Mesenchymal stem cell (in vitro differentiated cells and primary cell): Measurements from ENCODE around the gene FAM181A.
A peak's percentile ranks its signal among the peaks of the same experiment; 100 is the strongest.

Experiments
- DNase-seq: peaks from one replicate; pipeline ENCODE4 v3.0.0-alpha.2; 2013
- H2AFZ ChIP-seq: one replicate; pipeline ENCODE4 v1.6.1; 2013; ENCODE audit warnings: low read depth, mild to moderate bottlenecking, control low read depth, inconsistent platforms, low read length, moderate library complexity
- H2AK5ac ChIP-seq: 2 replicates; pipeline ENCODE4 v1.6.1; 2013; ENCODE audit warnings: low read length, moderate library complexity, mild to moderate bottlenecking, inconsistent platforms; ENCODE audit not compliant: severe bottlenecking
- H2BK120ac ChIP-seq: one replicate; pipeline ENCODE4 v1.6.1; 2013; ENCODE audit warnings: low read depth, mild to moderate bottlenecking, inconsistent platforms, low read length, moderate library complexity
- H2BK12ac ChIP-seq, 2 experiments: one replicate each; pipeline ENCODE4 v1.6.1; 2013; ENCODE audit warnings: inconsistent platforms in 2 of 2, low read length in 2 of 2, mild to moderate bottlenecking in 2 of 2, moderate library complexity in 2 of 2, control low read depth in 1 of 2
- H2BK15ac ChIP-seq: one replicate; pipeline ENCODE4 v1.6.1; 2013; ENCODE audit warnings: mild to moderate bottlenecking, low read depth, inconsistent platforms; ENCODE audit not compliant: poor library complexity, severe bottlenecking
- H2BK5ac ChIP-seq: 2 replicates; pipeline ENCODE4 v1.6.1; 2013; ENCODE audit warnings: low read depth, mild to moderate bottlenecking, low read length, control low read depth, inconsistent platforms; ENCODE audit not compliant: poor library complexity, severe bottlenecking
- H3K14ac ChIP-seq, 2 experiments: one replicate each; pipeline ENCODE4 v1.6.1; 2013; ENCODE audit warnings: inconsistent platforms in 2 of 2, low read length in 2 of 2, control low read depth in 1 of 2, mild to moderate bottlenecking in 1 of 2, moderate library complexity in 1 of 2
- H3K18ac ChIP-seq, 2 experiments: one replicate each; pipeline ENCODE4 v1.6.1; 2013; ENCODE audit warnings: inconsistent platforms in 2 of 2, low read length in 2 of 2, control low read depth in 1 of 2, low read depth in 1 of 2, mild to moderate bottlenecking in 1 of 2
- H3K23ac ChIP-seq, 2 experiments: one replicate each; pipeline ENCODE4 v1.6.1; 2013; ENCODE audit warnings: inconsistent platforms in 2 of 2, low read length in 2 of 2, mild to moderate bottlenecking in 2 of 2, moderate library complexity in 2 of 2, control low read depth in 1 of 2
- H3K27ac ChIP-seq: 2 replicates; pipeline ENCODE4 v1.5.1; 2013; ENCODE audit warnings: mild to moderate bottlenecking, moderate library complexity, low read length, control low read depth, inconsistent platforms; ENCODE audit not compliant: poor library complexity, severe bottlenecking
- H3K27me3 ChIP-seq, 2 experiments: 2 replicates each; pipeline versions ENCODE4 v1.6.1 to v1.7.0; 2013; ENCODE audit warnings: low read length in 2 of 2, mild to moderate bottlenecking in 2 of 2, moderate library complexity in 2 of 2, control low read depth in 1 of 2, inconsistent platforms in 1 of 2; ENCODE audit not compliant: control insufficient read depth in 1 of 2, insufficient read depth in 1 of 2
- H3K36me3 ChIP-seq, 2 experiments: 2 replicates each; pipeline versions ENCODE4 v1.6.1 to v1.7.0; 2013; ENCODE audit warnings: low read length in 2 of 2, control low read depth in 1 of 2, inconsistent platforms in 1 of 2, low read depth in 1 of 2, mild to moderate bottlenecking in 1 of 2; ENCODE audit not compliant: insufficient read depth in 2 of 2, control insufficient read depth in 1 of 2
- H3K4ac ChIP-seq, 2 experiments: one replicate each; pipeline ENCODE4 v1.6.1; 2013; ENCODE audit warnings: inconsistent platforms in 2 of 2, low read length in 2 of 2, mild to moderate bottlenecking in 2 of 2, moderate library complexity in 2 of 2, control low read depth in 1 of 2, low read depth in 1 of 2
- H3K4me1 ChIP-seq: 2 replicates; pipeline ENCODE4 v1.6.1; 2013; ENCODE audit warnings: low read depth, low read length, control low read depth; ENCODE audit not compliant: control insufficient read depth, insufficient read depth
- H3K4me2 ChIP-seq: 2 replicates; pipeline ENCODE4 v1.6.1; 2013; ENCODE audit warnings: low read length, mild to moderate bottlenecking, inconsistent platforms; ENCODE audit not compliant: poor library complexity, severe bottlenecking
- H3K4me3 ChIP-seq, 2 experiments: 2 replicates each; pipeline versions ENCODE4 v1.5.1 to v1.7.0; 2013; ENCODE audit warnings: low read length in 2 of 2, mild to moderate bottlenecking in 2 of 2, control low read depth in 1 of 2, low read depth in 1 of 2; ENCODE audit not compliant: insufficient read depth in 1 of 2
- H3K79me1 ChIP-seq: replicated peaks from 2 replicates; pipeline ENCODE4 v1.6.1; 2013; ENCODE audit warnings: mild to moderate bottlenecking, control low read depth, low read length, inconsistent platforms; ENCODE audit not compliant: poor library complexity, severe bottlenecking
- H3K9ac ChIP-seq: 2 replicates; pipeline ENCODE4 v1.7.0; 2013; ENCODE audit warnings: mild to moderate bottlenecking, low read length, moderate library complexity
- H3K9me3 ChIP-seq: 2 replicates; pipeline ENCODE4 v1.7.0; 2013; ENCODE audit warnings: mild to moderate bottlenecking, low read length; ENCODE audit not compliant: control insufficient read depth
- H4K8ac ChIP-seq: one replicate; pipeline ENCODE4 v1.6.1; 2013; ENCODE audit warnings: inconsistent platforms, mild to moderate bottlenecking, low read length, moderate library complexity
- H4K91ac ChIP-seq: one replicate; pipeline ENCODE4 v1.6.1; 2013; ENCODE audit warnings: mild to moderate bottlenecking, low read length, inconsistent platforms
- WGBS: methylation state at CpG from one replicate; pipeline ENCODE4 v1.1.7; 2013; ENCODE audit warnings: mixed read lengths; 5-methylcytosine and 5-hydroxymethylcytosine counted together

The FAM181A gene

DNA sequence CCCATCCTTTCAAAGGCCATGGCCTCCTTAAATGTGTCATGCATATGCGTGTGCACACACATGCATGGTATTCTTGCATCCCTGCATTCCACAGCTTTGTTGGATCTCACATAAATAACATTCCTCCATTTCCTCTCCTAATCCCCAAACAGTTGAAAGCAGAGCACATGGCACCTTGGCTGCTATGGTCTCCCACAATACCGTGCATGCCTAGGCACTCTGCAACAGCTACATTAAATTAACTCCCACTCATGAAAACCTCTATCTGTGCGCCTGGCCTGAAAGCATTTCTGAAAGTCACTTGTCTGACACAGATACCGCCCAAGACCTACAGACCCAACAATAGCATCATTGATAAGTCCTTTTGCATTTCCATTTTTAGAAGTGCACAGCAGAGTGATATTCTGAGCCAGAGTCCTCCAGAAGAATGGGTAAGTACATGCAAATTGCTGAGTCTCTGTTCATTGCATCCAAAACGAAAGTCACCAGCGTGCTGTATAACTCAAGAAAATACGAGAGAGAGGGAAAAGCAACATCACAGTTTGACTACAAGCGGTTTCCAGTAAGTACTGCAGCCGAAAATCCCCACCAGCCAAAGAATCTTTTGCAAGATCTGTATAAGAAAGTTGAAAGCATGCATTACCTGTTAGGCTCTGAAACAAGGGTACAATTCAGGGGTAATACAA is 48.8 kb downstream of the FAM181A start:
- Histone ChIP-seq H2AFZ (no peak overlapping the region), H3K4ac (no peak overlapping the region), H2BK12ac (no peak overlapping the region), H2AK5ac (no peak overlapping the region), H2BK120ac (no peak overlapping the region), H3K18ac (no peak overlapping the region), H4K8ac (no peak overlapping the region), H4K91ac (no peak overlapping the region), H2BK5ac (no peak overlapping the region), H3K14ac (no peak overlapping the region), H3K27me3 (peaks cover 0 to 8% of the 10 kb centered on the region in 2 experiments), H3K23ac (no peak overlapping the region), H2BK15ac (no peak overlapping the region), H3K9me3 (no peaks in the 10 kb centered on the region), H3K4me3 (peak overlapping the region in 1 of 2 experiments; percentile 45), H3K36me3 (peaks cover 0 to 2% of the 10 kb centered on the region in 2 experiments), H3K4me1 (peaks cover 14% of the 10 kb centered on the region), H3K9ac (peak overlapping the region; percentile 40), H3K27ac (no peak overlapping the region), H3K4me2 (no peak overlapping the region), H3K79me1 (no peaks in the 10 kb centered on the region)
- WGBS, result 80% methylated on average over 9 of the region's 9 CpGs
- no peak for DNase-seq

DNA sequence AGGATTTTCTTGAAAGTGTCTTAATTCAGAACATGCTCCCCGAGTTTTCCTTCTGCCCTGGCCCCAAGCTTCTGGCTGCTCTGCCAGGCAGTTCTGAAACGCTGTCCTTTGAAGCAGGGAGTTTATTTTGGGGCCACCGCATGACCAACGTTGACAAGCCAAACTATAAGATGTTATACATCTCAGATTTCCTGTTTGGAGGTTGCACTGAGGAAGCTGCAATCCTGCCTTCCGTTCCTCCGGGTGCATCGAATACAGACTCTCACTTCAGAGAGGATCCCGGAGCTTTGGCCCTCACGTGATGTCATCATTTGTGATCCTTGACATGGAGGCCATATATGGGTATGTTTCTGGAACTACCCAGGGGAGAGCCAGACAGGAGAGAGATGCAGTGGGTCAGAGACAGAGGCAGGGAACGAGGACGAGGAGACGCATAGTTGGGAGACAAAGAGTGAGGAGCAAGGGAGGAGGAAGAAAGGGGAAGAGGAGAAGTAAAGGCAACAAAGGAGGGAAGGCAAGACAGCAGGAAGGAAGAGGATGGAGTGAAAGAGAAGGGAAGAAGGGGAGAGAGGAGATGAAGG is 49.4 kb downstream of the FAM181A start, which contains the start of gene ASB2:
TSS of gene ASB2 (minus strand) at position 94 of the 581 bp plus-strand sequence. CDS start 12,031 bp downstream, outside the sequence.
- no peak within 1 kb of the TSS for H3K4ac ChIP-seq
- H3K36me3 ChIP-seq, result peaks cover 0 to 2% of the 10 kb centered on the region in 2 experiments
- no peak for DNase-seq
- no peak within 1 kb of the TSS for H2BK12ac ChIP-seq
- no peaks in the 10 kb centered on the region for H3K9me3 ChIP-seq
- no peak within 1 kb of the TSS for H3K14ac ChIP-seq
- H2BK15ac ChIP-seq, result no peak within 1 kb of the TSS
- no peaks in the 10 kb centered on the region for H3K79me1 ChIP-seq
- no peak within 1 kb of the TSS for H2BK5ac ChIP-seq
- peak within 1 kb of the TSS; percentile 40 for H3K9ac ChIP-seq
- no peak within 1 kb of the TSS for H2AFZ ChIP-seq
- no peak within 1 kb of the TSS for H2AK5ac ChIP-seq
- peak within 1 kb of the TSS in 1 of 2 experiments; percentile 45 for H3K4me3 ChIP-seq
- peaks cover 13% of the 10 kb centered on the region for H3K4me1 ChIP-seq
- no peak within 1 kb of the TSS for H3K27ac ChIP-seq
- 66% methylated on average over 12 of the region's 12 CpGs for WGBS
- no peak within 1 kb of the TSS for H3K4me2 ChIP-seq
- H2BK120ac ChIP-seq, result no peak within 1 kb of the TSS
- H3K18ac ChIP-seq, result no peak within 1 kb of the TSS
- H4K91ac ChIP-seq, result no peak within 1 kb of the TSS
- H3K23ac ChIP-seq, result no peak within 1 kb of the TSS
- H4K8ac ChIP-seq, result no peak within 1 kb of the TSS
- peaks cover 0 to 8% of the 10 kb centered on the region in 2 experiments for H3K27me3 ChIP-seq

DNA sequence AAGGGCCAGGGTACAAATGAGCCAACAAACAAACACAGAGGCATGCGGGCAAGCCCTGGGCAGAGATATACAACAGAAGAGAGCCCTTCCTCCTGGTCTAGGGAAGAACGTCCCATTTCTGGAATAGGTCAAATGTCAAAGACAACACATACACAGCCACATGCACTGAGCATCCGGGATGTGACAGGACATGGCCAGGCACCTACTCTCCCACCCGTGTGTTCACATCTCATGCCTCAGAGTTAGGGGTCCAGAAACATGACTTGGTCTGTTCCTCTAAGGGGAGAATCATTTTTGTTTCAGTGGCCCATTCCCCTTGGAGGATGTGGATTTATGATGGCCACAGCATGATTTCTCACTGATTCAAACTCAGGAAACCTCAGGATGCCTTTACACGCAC is 50.0 kb downstream of the FAM181A start:
- no peak overlapping the region for H3K14ac ChIP-seq
- H3K9ac ChIP-seq, result no peak overlapping the region
- H3K27me3 ChIP-seq, result peaks cover 0 to 8% of the 10 kb centered on the region in 2 experiments
- H2BK120ac ChIP-seq, result no peak overlapping the region
- no peak overlapping the region for H2BK12ac ChIP-seq
- H4K91ac ChIP-seq, result no peak overlapping the region
- 84% methylated on average over 5 of the region's 5 CpGs for WGBS
- no peak overlapping the region for H4K8ac ChIP-seq
- no peak overlapping the region for H2BK15ac ChIP-seq
- H3K23ac ChIP-seq, result no peak overlapping the region
- H3K9me3 ChIP-seq, result no peaks in the 10 kb centered on the region
- H2AFZ ChIP-seq, result no peak overlapping the region
- H3K18ac ChIP-seq, result no peak overlapping the region
- H3K4me2 ChIP-seq, result no peak overlapping the region
- no peak for DNase-seq
- H3K27ac ChIP-seq, result no peak overlapping the region
- H3K36me3 ChIP-seq, result peaks cover 0 to 2% of the 10 kb centered on the region in 2 experiments
- H2AK5ac ChIP-seq, result no peak overlapping the region
- no peak overlapping the region for H3K4me3 ChIP-seq
- H3K4me1 ChIP-seq, result peaks cover 16% of the 10 kb centered on the region
- no peak overlapping the region for H2BK5ac ChIP-seq
- H3K79me1 ChIP-seq, result no peaks in the 10 kb centered on the region
- no peak overlapping the region for H3K4ac ChIP-seq

GRCh38 chr14:93977790-93978581 is 50.8 kb downstream of the FAM181A start:
- no peak overlapping the region for H3K4me2 ChIP-seq
- 94% methylated on average over 9 of the region's 11 CpGs for WGBS

More at GRCh38 chr14:93977790-93978581, 50.8 kb downstream of the FAM181A start:
- Histone ChIP-seq H3K36me3 (peaks cover 0 to 2% of the 10 kb centered on the region in 2 experiments), H3K14ac (peak overlapping the region in 1 of 2 experiments; percentile 39), H3K79me1 (no peaks in the 10 kb centered on the region), H3K4me3 (no peak overlapping the region), H3K4me1 (peaks cover 16% of the 10 kb centered on the region), H4K91ac (no peak overlapping the region), H3K4ac (no peak overlapping the region), H2BK5ac (no peak overlapping the region), H4K8ac (no peak overlapping the region), H2AFZ (no peak overlapping the region), H2BK12ac (no peak overlapping the region), H2BK120ac (no peak overlapping the region), H3K18ac (no peak overlapping the region), H3K27me3 (peaks cover 0 to 8% of the 10 kb centered on the region in 2 experiments), H3K9me3 (no peaks in the 10 kb centered on the region), H3K27ac (no peak overlapping the region), H2AK5ac (peak overlapping the region; percentile 63), H2BK15ac (no peak overlapping the region), H3K23ac (no peak overlapping the region), H3K9ac (no peak overlapping the region)
- no peak for DNase-seq
